Activated CD4-positive, alpha-beta T cell treated with anti-CD3 and anti-CD28 coated beads, Interleukin-2, amount 10 ng/mL, durations not matched to agents 7 days and 5 days (primary cell): ENCODE data around the gene DNER. TPM values are rescaled to one million over a fixed set of nuclear protein-coding genes. Genes with fewer than 3 reads are reported as not detected.

ENCODE experiments used
- CTCF ChIA-PET: fragments of 350-600 bp; sonication (Branson Sonifier 250); formaldehyde crosslinking; loops from one replicate; lab custom pipeline; 2021; ENCODE audit warnings: antibody characterized with exemption; lab: Charles Lee
- POLR2A ChIA-PET: fragments of 350-600 bp; sonication (Branson Sonifier 250); formaldehyde crosslinking; loops from one replicate; lab custom pipeline; 2021; ENCODE audit warnings: antibody characterized with exemption; lab: Charles Lee
- DNase-seq: peaks from one replicate; pipeline ENCODE4 v3.0.0-alpha.2; 2020
- H3K27ac Mint-ChIP-seq: one replicate; pipeline ENCODE4 v1.8.0; 2021; ENCODE audit warnings: mild to moderate bottlenecking, moderate library complexity, mixed read lengths
- H3K27me3 Mint-ChIP-seq: one replicate; pipeline ENCODE4 v1.8.0; 2021; ENCODE audit warnings: mixed read lengths
- H3K36me3 Mint-ChIP-seq: one replicate; pipeline ENCODE4 v1.8.0; 2021; ENCODE audit warnings: low read depth, mixed read lengths
- H3K4me1 Mint-ChIP-seq: one replicate; pipeline ENCODE4 v1.8.0; 2021; ENCODE audit warnings: mixed read lengths
- H3K4me3 Mint-ChIP-seq: one replicate; pipeline ENCODE4 v1.8.0; 2021; ENCODE audit warnings: mild to moderate bottlenecking, moderate library complexity, mixed read lengths
- H3K9me3 Mint-ChIP-seq: one replicate; pipeline ENCODE4 v1.8.0; 2021; ENCODE audit warnings: mixed read lengths
- total RNA-seq, 2 experiments: library from RNA; stranded (reverse); gene quantifications; one replicate each; pipeline ENCODE4 v1.2.3, GENCODE V29; 2021

Gene DNER
- total RNA-seq, 2 experiments from 2014 or later = not detected

DNA sequence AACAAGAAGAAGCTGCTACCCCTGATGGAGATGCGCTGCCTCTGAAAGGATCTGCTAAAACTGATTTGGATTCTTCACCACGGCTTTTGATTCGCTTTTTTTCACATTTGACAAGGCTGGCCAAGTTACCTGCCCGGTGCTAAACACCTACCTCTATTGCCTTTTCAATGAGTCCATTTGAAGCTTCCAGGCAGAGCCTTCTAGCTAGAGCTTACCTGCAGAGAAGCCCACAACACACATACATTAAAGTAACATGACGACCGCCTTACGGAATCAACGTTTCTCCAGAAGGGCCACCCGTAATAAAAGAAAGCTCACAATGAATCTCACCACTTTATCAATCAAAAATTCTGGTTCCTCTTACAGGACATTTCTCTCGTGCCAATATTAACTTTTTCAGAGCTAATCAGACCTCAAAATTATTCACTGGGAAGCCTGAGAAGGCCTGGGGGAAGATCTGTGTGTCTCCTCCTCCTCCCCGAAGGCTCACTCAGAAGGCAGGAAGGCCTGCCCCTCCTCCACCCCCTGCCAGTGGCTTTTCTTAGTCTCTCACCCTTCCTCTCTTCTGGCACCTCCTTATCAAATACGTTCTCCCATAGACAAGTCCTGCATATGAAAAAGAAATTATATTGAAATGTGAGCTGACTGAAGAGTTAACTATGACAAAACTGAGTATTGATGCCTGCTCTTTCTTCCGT lies 171.0 kb downstream of the DNER start:
- H3K4me3 Mint-ChIP-seq = no peak overlapping the region
- CTCF ChIA-PET = no interaction called here
- no peak for DNase-seq
- POLR2A ChIA-PET = no interaction called here
- H3K36me3 Mint-ChIP-seq = no peaks in the 10 kb centered on the region
- H3K9me3 Mint-ChIP-seq = no peaks in the 10 kb centered on the region
- H3K27me3 Mint-ChIP-seq = no peaks in the 10 kb centered on the region
- H3K4me1 Mint-ChIP-seq = no peaks in the 10 kb centered on the region
- no peak overlapping the region for H3K27ac Mint-ChIP-seq

DNA sequence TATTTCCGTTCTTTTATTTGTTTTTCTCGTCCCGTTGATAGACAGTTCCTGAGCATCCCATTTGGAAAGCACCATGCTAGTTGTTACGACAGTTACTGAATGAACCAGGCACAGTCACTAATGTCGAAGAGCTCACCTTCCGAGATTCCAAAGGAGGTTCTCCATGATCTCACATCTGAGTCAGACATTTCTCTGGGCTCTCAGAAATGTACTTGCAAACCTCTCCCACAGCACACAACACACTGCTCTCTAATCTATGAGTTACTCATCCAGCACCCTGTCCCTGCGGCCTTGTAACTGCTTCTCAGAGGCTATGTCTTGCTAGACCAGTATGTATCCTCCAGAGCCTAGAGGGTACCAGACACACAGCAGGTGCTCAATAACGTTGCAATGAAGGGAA lies 174.7 kb downstream of the DNER start:
- H3K4me1 Mint-ChIP-seq = no peaks in the 10 kb centered on the region
- no peak for DNase-seq
- H3K36me3 Mint-ChIP-seq = no peaks in the 10 kb centered on the region
- no peaks in the 10 kb centered on the region for H3K27me3 Mint-ChIP-seq
- ChIA-PET CTCF (no interaction called here), POLR2A (no interaction called here)
- no peak overlapping the region for H3K27ac Mint-ChIP-seq
- no peaks in the 10 kb centered on the region for H3K9me3 Mint-ChIP-seq
- no peak overlapping the region for H3K4me3 Mint-ChIP-seq

GRCh38 chr2:229531594-229531993 lies 182.8 kb downstream of the DNER start:
- H3K27ac Mint-ChIP-seq = no peak overlapping the region
- ChIA-PET POLR2A (no interaction called here), CTCF (no interaction called here)
- no peaks in the 10 kb centered on the region for H3K9me3 Mint-ChIP-seq
- no peaks in the 10 kb centered on the region for H3K36me3 Mint-ChIP-seq
- H3K4me3 Mint-ChIP-seq = no peak overlapping the region
- H3K4me1 Mint-ChIP-seq = no peaks in the 10 kb centered on the region
- H3K27me3 Mint-ChIP-seq = no peaks in the 10 kb centered on the region
- DNase-seq = no peak

DNA sequence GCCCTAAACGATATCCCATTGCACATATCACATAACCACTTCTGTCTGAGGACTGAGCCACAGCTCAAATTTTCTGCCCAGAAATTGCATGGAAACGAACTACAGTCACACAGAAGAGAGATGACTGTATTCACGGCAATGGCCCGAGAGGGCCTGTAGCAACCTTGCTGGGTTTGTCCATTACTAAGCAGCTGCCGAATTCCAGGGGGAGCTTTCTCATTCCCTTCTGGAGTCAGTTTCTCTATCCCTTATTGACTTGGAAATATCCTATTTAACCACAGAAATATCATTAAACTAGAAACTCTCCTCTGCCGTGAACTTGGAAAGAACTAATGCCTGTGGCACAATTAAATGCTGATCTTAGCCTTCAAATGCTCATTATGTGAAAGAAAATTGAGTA lies 183.9 kb downstream of the DNER start:
- no peak overlapping the region for H3K27ac Mint-ChIP-seq
- no peak for DNase-seq
- no peak overlapping the region for H3K4me3 Mint-ChIP-seq
- H3K27me3 Mint-ChIP-seq = no peaks in the 10 kb centered on the region
- ChIA-PET POLR2A (no interaction called here), CTCF (no interaction called here)
- no peaks in the 10 kb centered on the region for H3K36me3 Mint-ChIP-seq
- H3K9me3 Mint-ChIP-seq = no peaks in the 10 kb centered on the region
- no peaks in the 10 kb centered on the region for H3K4me1 Mint-ChIP-seq

GRCh38 chr2:229528846-229529245 lies 185.5 kb downstream of the DNER start:
- H3K9me3 Mint-ChIP-seq = no peaks in the 10 kb centered on the region
- no peak overlapping the region for H3K4me3 Mint-ChIP-seq
- ChIA-PET CTCF (no interaction called here), POLR2A (no interaction called here)
- H3K4me1 Mint-ChIP-seq = no peaks in the 10 kb centered on the region
- no peaks in the 10 kb centered on the region for H3K27me3 Mint-ChIP-seq
- H3K36me3 Mint-ChIP-seq = no peaks in the 10 kb centered on the region
- DNase-seq = no peak
- no peak overlapping the region for H3K27ac Mint-ChIP-seq

- POLR2A ChIA-PET = no interaction called here
These were observed 187.4 kb downstream of the DNER start for GRCh38 chr2:229526951-229527350.

DNA sequence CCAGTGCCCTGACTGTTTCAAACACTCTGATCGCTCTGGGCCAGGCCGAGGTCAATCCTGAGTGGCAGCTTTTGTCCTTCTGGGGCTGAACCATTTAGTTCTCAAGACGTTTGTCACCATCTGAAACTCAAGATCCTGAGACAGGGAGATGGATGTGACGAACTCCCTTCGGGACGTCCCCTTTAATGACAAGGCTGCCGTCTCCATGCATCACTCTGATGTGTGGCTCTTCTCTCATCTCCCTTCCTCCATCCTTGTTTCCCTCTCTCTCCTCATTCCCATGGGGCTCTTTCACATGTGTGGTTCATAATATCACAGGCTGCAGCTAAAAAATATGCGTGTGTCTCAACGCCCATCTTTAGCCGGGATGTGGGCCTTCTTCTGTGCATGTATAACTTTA lies 189.6 kb downstream of the DNER start:
- no peaks in the 10 kb centered on the region for H3K27me3 Mint-ChIP-seq
- POLR2A ChIA-PET = no interaction called here

More at GRCh38 chr2:229526951-229527350, 187.4 kb downstream of the DNER start:
- Mint-ChIP-seq H3K4me3 (no peak overlapping the region), H3K27me3 (no peaks in the 10 kb centered on the region), H3K36me3 (no peaks in the 10 kb centered on the region), H3K4me1 (no peaks in the 10 kb centered on the region), H3K27ac (no peak overlapping the region), H3K9me3 (no peaks in the 10 kb centered on the region)
- no peak for DNase-seq
- CTCF ChIA-PET = no interaction called here

GRCh38 chr2:229523663-229524062 lies 190.7 kb downstream of the DNER start:
- ChIA-PET CTCF (no interaction called here), POLR2A (no interaction called here)
- DNase-seq = no peak
- H3K4me3 Mint-ChIP-seq = no peak overlapping the region
- no peak overlapping the region for H3K27ac Mint-ChIP-seq
- H3K36me3 Mint-ChIP-seq = no peaks in the 10 kb centered on the region
- H3K9me3 Mint-ChIP-seq = no peaks in the 10 kb centered on the region
- no peaks in the 10 kb centered on the region for H3K4me1 Mint-ChIP-seq
- H3K27me3 Mint-ChIP-seq = no peaks in the 10 kb centered on the region

More for the DNA sequence above, 189.6 kb downstream of the DNER start:
- H3K4me3 Mint-ChIP-seq = no peak overlapping the region
- no peaks in the 10 kb centered on the region for H3K4me1 Mint-ChIP-seq
- no peak for DNase-seq
- no peaks in the 10 kb centered on the region for H3K36me3 Mint-ChIP-seq
- no peaks in the 10 kb centered on the region for H3K9me3 Mint-ChIP-seq
- CTCF ChIA-PET = no interaction called here
- no peak overlapping the region for H3K27ac Mint-ChIP-seq

DNA sequence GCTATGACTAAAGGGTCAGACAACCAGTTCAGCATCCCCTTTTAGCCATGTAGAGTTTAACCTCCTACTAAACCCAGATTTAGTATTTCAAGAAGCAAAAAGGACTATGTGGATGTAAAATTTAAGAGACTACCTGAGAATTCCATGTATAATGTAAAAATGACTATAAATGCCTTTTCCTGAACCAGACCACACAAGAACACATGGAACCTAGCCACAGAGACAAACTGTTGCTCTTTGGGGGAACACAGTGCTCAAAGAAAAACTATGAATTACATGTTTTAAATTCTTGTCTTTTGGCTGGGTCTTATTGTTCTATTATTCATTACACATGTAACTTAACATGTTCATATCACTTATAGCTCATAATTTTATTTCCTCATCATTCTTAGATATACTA lies 192.8 kb downstream of the DNER start:
- Mint-ChIP-seq H3K4me1 (no peaks in the 10 kb centered on the region), H3K9me3 (no peaks in the 10 kb centered on the region), H3K36me3 (no peaks in the 10 kb centered on the region), H3K4me3 (no peak overlapping the region), H3K27ac (no peak overlapping the region), H3K27me3 (no peaks in the 10 kb centered on the region)
- CTCF ChIA-PET = interaction anchor here (0.5 kb wide), 1 partner anchor 9 kb away, joined by 4 read pairs; no protein-coding TSS in a partner anchor
- POLR2A ChIA-PET = interaction anchor here (0.6 kb wide), 1 partner anchor 55 kb away, joined by 3 read pairs; no protein-coding TSS in a partner anchor
- no peak for DNase-seq

DNA sequence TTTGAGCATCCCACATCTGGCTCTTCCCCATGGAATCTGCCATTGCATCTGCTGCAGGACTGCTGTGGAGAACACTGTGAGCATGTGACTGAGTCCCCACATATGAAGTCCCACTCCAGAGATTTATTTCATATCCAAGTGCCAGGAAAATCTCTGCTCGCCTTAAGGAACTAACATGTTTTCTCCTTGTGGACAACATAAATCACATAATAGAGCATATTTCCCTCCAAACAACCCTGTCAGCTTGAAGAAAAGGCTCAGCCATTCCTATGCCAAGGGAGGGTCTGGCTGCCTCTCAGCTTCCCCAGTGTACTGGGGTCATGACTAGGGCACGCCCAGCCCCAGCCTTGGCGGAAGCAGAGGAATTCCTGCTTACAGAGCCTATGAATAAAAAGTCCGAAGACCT lies 193.7 kb downstream of the DNER start:
- DNase-seq = no peak
- no peak overlapping the region for H3K27ac Mint-ChIP-seq
- no peaks in the 10 kb centered on the region for H3K4me1 Mint-ChIP-seq
- ChIA-PET POLR2A (interaction anchor here (0.6 kb wide), 1 partner anchor 56 kb away, joined by 3 read pairs; no protein-coding TSS in a partner anchor), CTCF (no interaction called here)
- H3K36me3 Mint-ChIP-seq = no peaks in the 10 kb centered on the region
- no peaks in the 10 kb centered on the region for H3K27me3 Mint-ChIP-seq
- H3K4me3 Mint-ChIP-seq = no peak overlapping the region
- H3K9me3 Mint-ChIP-seq = no peaks in the 10 kb centered on the region

DNA sequence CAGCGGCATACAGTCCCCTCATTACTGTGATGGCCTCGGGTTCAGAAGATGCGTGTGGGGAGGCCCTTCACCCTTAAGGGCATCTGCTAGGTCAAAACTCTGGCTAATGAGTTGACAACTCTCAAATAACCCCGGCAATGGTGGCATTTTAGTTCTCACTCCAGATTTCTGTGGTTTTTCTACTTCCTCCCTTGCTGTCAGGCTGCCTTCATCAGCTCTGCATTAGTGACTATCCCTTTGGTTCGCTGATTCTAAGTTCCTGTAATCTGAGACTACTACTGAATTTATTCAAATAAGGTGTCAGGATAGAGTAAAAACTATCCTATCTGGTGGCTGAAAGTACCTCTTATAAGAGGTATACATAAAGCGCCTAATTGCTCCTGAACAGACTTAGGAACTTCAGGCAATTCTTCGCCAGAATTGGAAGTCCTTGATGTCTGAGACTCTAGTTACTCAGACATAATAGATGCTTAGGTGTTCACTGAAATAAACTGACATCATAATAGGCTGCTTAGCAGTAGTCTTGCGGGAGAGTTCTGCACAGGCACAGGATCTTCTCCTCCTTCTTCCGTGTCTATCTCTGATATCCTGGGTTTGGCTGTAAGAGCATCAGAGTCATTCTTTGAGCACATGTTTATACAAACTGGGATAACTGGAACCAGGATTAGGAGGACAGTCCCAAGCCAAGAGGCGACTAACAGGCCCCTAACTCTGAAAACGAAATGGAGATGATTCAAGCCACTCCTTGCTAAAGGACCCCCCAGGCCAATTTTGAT lies 194.5 kb downstream of the DNER start:
- Mint-ChIP-seq H3K27ac (no peak overlapping the region), H3K4me3 (no peak overlapping the region), H3K27me3 (peaks cover 2% of the 10 kb centered on the region), H3K4me1 (no peaks in the 10 kb centered on the region), H3K36me3 (no peaks in the 10 kb centered on the region), H3K9me3 (no peaks in the 10 kb centered on the region)
- no peak for DNase-seq
- ChIA-PET CTCF (no interaction called here), POLR2A (no interaction called here)

DNA sequence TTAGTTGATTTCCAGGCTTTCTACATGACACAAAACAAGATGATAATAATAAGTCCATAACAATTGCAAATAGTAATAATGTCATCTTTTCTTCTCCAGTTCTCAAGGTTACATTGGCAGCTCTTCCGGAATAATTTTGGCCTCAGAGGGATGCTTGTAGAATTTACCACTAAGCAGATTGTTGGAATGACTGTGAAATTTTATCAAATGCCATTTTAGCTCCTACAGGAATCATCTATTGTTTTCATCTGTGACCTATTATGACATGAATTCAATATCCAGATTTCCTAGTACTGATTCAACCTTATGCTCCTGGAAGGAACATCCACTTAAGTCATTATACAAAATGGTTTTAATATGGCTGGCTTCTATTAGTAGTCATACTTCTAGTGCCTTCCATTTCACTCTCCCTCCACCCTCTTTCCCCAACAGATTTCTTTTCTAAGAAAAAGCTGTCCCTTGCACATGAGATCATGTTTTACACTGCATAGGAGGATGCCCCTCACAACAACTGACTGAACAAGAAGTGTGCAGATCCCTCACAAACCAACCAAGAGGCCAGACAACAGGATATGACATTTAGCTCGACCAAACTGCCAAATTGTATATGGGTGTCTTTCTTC lies 200.0 kb downstream of the DNER start:
- no peak for DNase-seq
- Mint-ChIP-seq H3K27me3 (peaks cover 2% of the 10 kb centered on the region), H3K4me3 (no peak overlapping the region), H3K36me3 (no peaks in the 10 kb centered on the region), H3K27ac (no peak overlapping the region), H3K9me3 (no peaks in the 10 kb centered on the region), H3K4me1 (no peaks in the 10 kb centered on the region)
- ChIA-PET CTCF (no interaction called here), POLR2A (no interaction called here)

DNA sequence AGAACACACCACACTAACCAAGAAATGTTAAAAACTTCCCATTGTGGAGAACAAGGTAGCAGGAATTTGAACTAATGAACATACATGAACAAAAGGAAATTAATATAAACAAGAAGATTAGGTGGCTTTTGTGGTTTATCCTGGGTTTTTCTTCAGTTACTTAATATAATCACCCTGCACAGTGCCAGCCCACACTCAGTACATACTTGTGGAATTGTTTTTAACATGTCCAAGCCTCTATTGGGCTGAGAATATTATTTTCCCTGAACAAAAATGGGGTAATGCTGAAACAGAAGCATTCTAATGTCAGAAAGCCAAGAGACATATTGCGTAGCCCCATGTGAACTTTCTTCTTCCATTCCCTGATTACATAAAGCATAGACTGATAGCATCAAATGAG lies 202.8 kb downstream of the DNER start:
- no peaks in the 10 kb centered on the region for H3K9me3 Mint-ChIP-seq

More for the DNA sequence above, 202.8 kb downstream of the DNER start:
- Mint-ChIP-seq H3K36me3 (no peaks in the 10 kb centered on the region), H3K4me1 (no peaks in the 10 kb centered on the region), H3K27ac (no peak overlapping the region), H3K27me3 (peaks cover 2% of the 10 kb centered on the region), H3K4me3 (no peak overlapping the region)
- no peak for DNase-seq
- CTCF ChIA-PET = no interaction called here
- POLR2A ChIA-PET = no interaction called here
